K562 (cell line): ENCODE data around the gene UBE2H.

ENCODE experiments used
- CAMTA2 ChIP-seq: fragments of 250-450 bp; sonication (Bioruptor Pico); conservative IDR thresholded peaks from 2 replicates; pipeline ENCODE4 v1.5.1; 2022
- TF ChIP-seq, protein P1 (sequence below): sonication (generic); formaldehyde crosslinking; IDR thresholded peaks from 2 replicates; pipeline ENCODE4 v1.8.1; 2023; ENCODE audit warnings: mild to moderate bottlenecking, missing genetic modification reagents

GRCh38 chr7:129933627-129934026, 19.1 kb downstream of the UBE2H start:
- TF ChIP-seq CAMTA2 (CRISPR knock-in tag), result no peak
- TF ChIP-seq, protein P1, sequence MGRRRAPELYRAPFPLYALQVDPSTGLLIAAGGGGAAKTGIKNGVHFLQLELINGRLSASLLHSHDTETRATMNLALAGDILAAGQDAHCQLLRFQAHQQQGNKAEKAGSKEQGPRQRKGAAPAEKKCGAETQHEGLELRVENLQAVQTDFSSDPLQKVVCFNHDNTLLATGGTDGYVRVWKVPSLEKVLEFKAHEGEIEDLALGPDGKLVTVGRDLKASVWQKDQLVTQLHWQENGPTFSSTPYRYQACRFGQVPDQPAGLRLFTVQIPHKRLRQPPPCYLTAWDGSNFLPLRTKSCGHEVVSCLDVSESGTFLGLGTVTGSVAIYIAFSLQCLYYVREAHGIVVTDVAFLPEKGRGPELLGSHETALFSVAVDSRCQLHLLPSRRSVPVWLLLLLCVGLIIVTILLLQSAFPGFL (CRISPR knock-in tag), result no peak
